Measurements from ENCODE around the gene SOX5.
"Not testable (repeated sequence)": the region's sequence is repeated elsewhere in the genome, so short reads cannot be mapped to it uniquely, and the experiment has no call there.

GRCh38 chr12:23491029-23491428 lies 458.4 kb downstream of the SOX5 start:
- TF ChIP-seq SIN3A (IDR thresholded peaks at IDR 0.05; ENCODE audit: low read depth); TCF7L2 (IDR thresholded peaks at IDR 0.05; ENCODE audit: borderline replicate concordance, extremely low read depth, insufficient read depth, insufficient read length); CEBPB (IDR thresholded peaks at IDR 0.05; ENCODE audit: low read depth); POLR2AphosphoS5 (IDR thresholded peaks at IDR 0.05; ENCODE audit: low read depth, low read length); CTCF (IDR thresholded peaks at IDR 0.05 in 2 of 3, conservative IDR thresholded peaks at IDR 0.05 in 1 of 3; ENCODE audit: borderline replicate concordance in 1 of 3, insufficient read depth in 1 of 3, low read depth in 2 of 3, low read length in 2 of 3); ZNF274 (IDR thresholded peaks at IDR 0.05; ENCODE audit: low read depth, low read length); YY1 (IDR thresholded peaks at IDR 0.05; ENCODE audit: extremely low read depth, insufficient replicate concordance, low read depth, low read length); REST (IDR thresholded peaks at IDR 0.05; ENCODE audit: low read depth); POLR2A (IDR thresholded peaks at IDR 0.05; ENCODE audit: borderline replicate concordance, extremely low read depth, insufficient read depth, insufficient read length): not testable (repeated sequence)
- TF ChIP-seq, protein P1, sequence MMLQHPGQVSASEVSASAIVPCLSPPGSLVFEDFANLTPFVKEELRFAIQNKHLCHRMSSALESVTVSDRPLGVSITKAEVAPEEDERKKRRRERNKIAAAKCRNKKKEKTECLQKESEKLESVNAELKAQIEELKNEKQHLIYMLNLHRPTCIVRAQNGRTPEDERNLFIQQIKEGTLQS (IDR thresholded peaks at IDR 0.05), result not testable (repeated sequence)
- TF ChIP-seq, protein P2, sequence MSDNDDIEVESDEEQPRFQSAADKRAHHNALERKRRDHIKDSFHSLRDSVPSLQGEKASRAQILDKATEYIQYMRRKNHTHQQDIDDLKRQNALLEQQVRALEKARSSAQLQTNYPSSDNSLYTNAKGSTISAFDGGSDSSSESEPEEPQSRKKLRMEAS (IDR thresholded peaks at IDR 0.05), result not testable (repeated sequence)
